Gastroesophageal sphincter (tissue), 3 donors: Measurements from ENCODE around the gene HIRA.

ENCODE experiments used
- EP300 ChIP-seq: sonication (generic); formaldehyde crosslinking; IDR thresholded peaks from one replicate; pipeline ENCODE4 v1.6.1; 2017; ENCODE audit warnings: antibody characterized with exemption, mild to moderate bottlenecking
- POLR2A ChIP-seq, 2 donors: fragments of 450-650 bp; IDR thresholded peaks; one replicate each; pipeline ENCODE4 v1.6.1; 2017; ENCODE audit warnings: antibody characterized with exemption in 2 of 2, mild to moderate bottlenecking in 2 of 2, moderate library complexity in 1 of 2
- TF ChIP-seq, protein P1 (sequence below), 4 experiments: fragments of 200-600 bp in 2 of 4; fragments of 450-650 bp in 2 of 4; sonication (generic) in 1 of 4; IDR thresholded peaks; one replicate each; pipeline ENCODE4 v1.5.1; 2017 to 2019; ENCODE audit warnings: antibody characterized with exemption in 4 of 4, mild to moderate bottlenecking in 2 of 4, moderate library complexity in 2 of 4

- TF ChIP-seq, protein P1, sequence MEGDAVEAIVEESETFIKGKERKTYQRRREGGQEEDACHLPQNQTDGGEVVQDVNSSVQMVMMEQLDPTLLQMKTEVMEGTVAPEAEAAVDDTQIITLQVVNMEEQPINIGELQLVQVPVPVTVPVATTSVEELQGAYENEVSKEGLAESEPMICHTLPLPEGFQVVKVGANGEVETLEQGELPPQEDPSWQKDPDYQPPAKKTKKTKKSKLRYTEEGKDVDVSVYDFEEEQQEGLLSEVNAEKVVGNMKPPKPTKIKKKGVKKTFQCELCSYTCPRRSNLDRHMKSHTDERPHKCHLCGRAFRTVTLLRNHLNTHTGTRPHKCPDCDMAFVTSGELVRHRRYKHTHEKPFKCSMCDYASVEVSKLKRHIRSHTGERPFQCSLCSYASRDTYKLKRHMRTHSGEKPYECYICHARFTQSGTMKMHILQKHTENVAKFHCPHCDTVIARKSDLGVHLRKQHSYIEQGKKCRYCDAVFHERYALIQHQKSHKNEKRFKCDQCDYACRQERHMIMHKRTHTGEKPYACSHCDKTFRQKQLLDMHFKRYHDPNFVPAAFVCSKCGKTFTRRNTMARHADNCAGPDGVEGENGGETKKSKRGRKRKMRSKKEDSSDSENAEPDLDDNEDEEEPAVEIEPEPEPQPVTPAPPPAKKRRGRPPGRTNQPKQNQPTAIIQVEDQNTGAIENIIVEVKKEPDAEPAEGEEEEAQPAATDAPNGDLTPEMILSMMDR (IDR thresholded peaks at IDR 0.05), result no peak
- no peak for TF ChIP-seq POLR2A (IDR thresholded peaks at IDR 0.05)
- no peak for TF ChIP-seq EP300
Observed at GRCh38 chr22:19383292-19383691, 48.2 kb downstream of the HIRA start.
